Right lobe of liver (tissue), 6 donors: ENCODE measurements around the gene SLC14A1. TPM values are rescaled to one million over a fixed set of nuclear protein-coding genes. Genes with fewer than 3 reads are reported as not detected.

Experiments
- ATAC-seq, 4 donors: fragments of 200-7000 bp; cut with Tn5 transposase; one replicate each; pipeline ENCODE4 v1.9.1; 2020; ENCODE audit warnings: mild to moderate bottlenecking in 4 of 4, moderate library complexity in 4 of 4
- DNase-seq, 3 donors: peaks; one replicate each; pipeline ENCODE4 v3.0.0-alpha.2; 2020
- H3K27ac ChIP-seq, 3 donors: fragments of 200-600 bp; one replicate each; pipeline ENCODE4 v1.8.0; 2022
- H3K27me3 ChIP-seq, 2 donors: fragments of 200-600 bp; one replicate each; pipeline ENCODE4 v1.8.0; 2022
- H3K36me3 ChIP-seq, 4 donors: fragments of 200-600 bp; sonication (generic) in 1 of 4; one replicate each; pipeline versions ENCODE4 v1.5.1 to v1.8.0; 2017 to 2022; ENCODE audit warnings: control low read depth in 1 of 4
- H3K4me1 ChIP-seq, 4 donors: fragments of 200-600 bp; sonication (generic) in 1 of 4; one replicate each; pipeline versions ENCODE4 v1.5.1 to v1.8.0; 2017 to 2022; ENCODE audit warnings: control low read depth in 1 of 4
- H3K4me3 ChIP-seq, 3 donors: fragments of 200-600 bp; one replicate each; pipeline ENCODE4 v1.8.0; 2022
- H3K9me3 ChIP-seq, 4 donors: fragments of 200-600 bp; sonication (generic) in 1 of 4; one replicate each; pipeline versions ENCODE4 v1.5.1 to v1.8.0; 2017 to 2022; ENCODE audit warnings: control low read depth in 1 of 4
- CTCF ChIP-seq, 4 donors: fragments of 200-600 bp in 3 of 4; fragments of 450-650 bp in 1 of 4; IDR thresholded peaks; one replicate each; pipeline versions ENCODE4 v1.5.1 to v1.8.0; 2016 to 2022; ENCODE audit warnings: antibody characterized with exemption in 4 of 4, mild to moderate bottlenecking in 2 of 4
- POLR2A ChIP-seq: fragments of 450-650 bp; IDR thresholded peaks from one replicate; pipeline ENCODE4 v1.6.1; 2017; ENCODE audit warnings: antibody characterized with exemption, mild to moderate bottlenecking
- WGBS: methylation state at CpG from one replicate; pipeline ENCODE4 v1.1.6; 2018; ENCODE audit warnings: low coverage, low lambda C conversion rate; ENCODE audit not compliant: insufficient coverage; ENCODE audit errors: missing lambda C conversion rate; 5-methylcytosine and 5-hydroxymethylcytosine counted together
- intact Hi-C, 2 donors: fragments of 100-400 bp; cut with DNase I; formaldehyde crosslinking; loops; one replicate each; pipeline versions ENCODE4 v1.11.2 to v1.14.1; 2022
- total RNA-seq, 6 experiments: library from RNA; depleted of rRNA in 2 of 6; stranded (reverse); fragments of >200 nt in 2 of 6; fragmentation: NEBNext Ultra II Directional in 3 of 6; extraction: Animal tissue kit (Norgen Biotek cat#: 25700) in 3 of 6; gene quantifications; one replicate each; pipeline versions ENCODE4 v1.1.0 to v1.2.4, GENCODE V29; 2016 to 2023
- donor health status: DM: no; HTN: yes; CAD: no.
- donor health status: DM: no; HTN: no; CAD: no.
- donor health status: DM: no; HTN: no; CAD: no.
- donor health status: DM: no; HTN: yes; CAD: no.
- donor health status: DM: no; HTN: yes; CAD: no.

The SLC14A1 gene
- total RNA-seq, 6 experiments from 2014 or later, result 0.26 to 1.9 (median 1.0) TPM

- WGBS, result 80% methylated on average over 8 of the region's 8 CpGs
- intact Hi-C loops, result no loop called here
These were observed 47.9 kb downstream of the SLC14A1 start for GRCh38 chr18:45771587-45772480.

GRCh38 chr18:45774065-45774521, 50.1 kb downstream of the SLC14A1 start:
- TF ChIP-seq CTCF (IDR thresholded peaks at IDR 0.05) (no peak), POLR2A (no peak)
- no peak for ATAC-seq
- H3K27me3 ChIP-seq, result no peaks in the 10 kb centered on the region
- no peaks in the 10 kb centered on the region for H3K36me3 ChIP-seq
- H3K27ac ChIP-seq, result no peak overlapping the region
- H3K4me3 ChIP-seq, result no peak overlapping the region
- H3K9me3 ChIP-seq, result no peaks in the 10 kb centered on the region
- H3K4me1 ChIP-seq, result no peaks in the 10 kb centered on the region
- intact Hi-C loops, result no loop called here
- no peak for DNase-seq

More at GRCh38 chr18:45771587-45772480, 47.9 kb downstream of the SLC14A1 start:
- DNase-seq (no peak), ATAC-seq (no peak)
- no peak overlapping the region for H3K4me3 ChIP-seq
- H3K4me1 ChIP-seq, result no peaks in the 10 kb centered on the region
- H3K27me3 ChIP-seq, result no peaks in the 10 kb centered on the region
- no peaks in the 10 kb centered on the region for H3K36me3 ChIP-seq
- H3K27ac ChIP-seq, result no peak overlapping the region
- no peak for TF ChIP-seq CTCF (IDR thresholded peaks at IDR 0.05)
- no peak for TF ChIP-seq POLR2A
- no peaks in the 10 kb centered on the region for H3K9me3 ChIP-seq

GRCh38 chr18:45775241-45775676, 51.3 kb downstream of the SLC14A1 start:
- Histone ChIP-seq H3K4me1 (no peaks in the 10 kb centered on the region), H3K9me3 (no peaks in the 10 kb centered on the region), H3K4me3 (peak overlapping the region; percentile 50 to 60 (median 58)), H3K27me3 (no peaks in the 10 kb centered on the region), H3K36me3 (no peaks in the 10 kb centered on the region), H3K27ac (peak overlapping the region; percentile 31 to 59 (median 47))
- intact Hi-C loops, result no loop called here
- peak; percentile 50 to 61 (median 51) for DNase-seq
- ATAC-seq, result peak; percentile 86 to 94 (median 90)
- 12% methylated on average over 10 of the region's 35 CpGs for WGBS
- TF ChIP-seq POLR2A (no peak), CTCF (IDR thresholded peaks at IDR 0.05) (no peak)

- ATAC-seq, result peak in 3 of 4 donors; percentile 11 to 41 (median 17)
- H3K27ac ChIP-seq, result no peak overlapping the region
- no peaks in the 10 kb centered on the region for H3K27me3 ChIP-seq
- H3K9me3 ChIP-seq, result no peaks in the 10 kb centered on the region
- DNase-seq, result no peak
- H3K4me3 ChIP-seq, result peak overlapping the region; percentile 50 to 60 (median 58)
- no peaks in the 10 kb centered on the region for H3K4me1 ChIP-seq
- 45% methylated on average over 8 of the region's 8 CpGs for WGBS
- H3K36me3 ChIP-seq, result no peaks in the 10 kb centered on the region
- intact Hi-C loops, result no loop called here
- TF ChIP-seq CTCF (IDR thresholded peaks at IDR 0.05) (no peak), POLR2A (no peak)
These were observed 51.8 kb downstream of the SLC14A1 start for GRCh38 chr18:45775743-45776142.
